ENCODE results near the gene CD300E.

CD300E gene

DNA sequence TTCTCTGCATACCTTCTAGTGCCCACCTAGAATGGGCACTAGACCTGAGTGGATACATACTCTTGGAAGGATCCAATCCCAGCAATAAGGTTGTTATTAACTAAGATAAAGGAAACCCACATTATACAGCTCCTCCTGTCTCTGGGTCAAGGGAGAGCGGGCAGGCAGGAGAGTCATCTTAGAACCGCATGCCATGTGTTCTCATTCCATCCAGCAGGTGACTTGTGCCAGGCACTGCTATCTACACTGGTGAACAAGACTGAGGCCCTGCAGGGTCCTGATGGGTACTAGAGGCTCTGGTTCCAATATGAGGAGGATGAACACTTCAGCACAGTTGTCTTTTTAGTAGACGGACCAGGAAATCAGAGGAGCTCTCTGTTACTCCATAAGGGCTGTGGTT lies 50.4 kb downstream of the CD300E start:
- TF ChIP-seq, protein P1, sequence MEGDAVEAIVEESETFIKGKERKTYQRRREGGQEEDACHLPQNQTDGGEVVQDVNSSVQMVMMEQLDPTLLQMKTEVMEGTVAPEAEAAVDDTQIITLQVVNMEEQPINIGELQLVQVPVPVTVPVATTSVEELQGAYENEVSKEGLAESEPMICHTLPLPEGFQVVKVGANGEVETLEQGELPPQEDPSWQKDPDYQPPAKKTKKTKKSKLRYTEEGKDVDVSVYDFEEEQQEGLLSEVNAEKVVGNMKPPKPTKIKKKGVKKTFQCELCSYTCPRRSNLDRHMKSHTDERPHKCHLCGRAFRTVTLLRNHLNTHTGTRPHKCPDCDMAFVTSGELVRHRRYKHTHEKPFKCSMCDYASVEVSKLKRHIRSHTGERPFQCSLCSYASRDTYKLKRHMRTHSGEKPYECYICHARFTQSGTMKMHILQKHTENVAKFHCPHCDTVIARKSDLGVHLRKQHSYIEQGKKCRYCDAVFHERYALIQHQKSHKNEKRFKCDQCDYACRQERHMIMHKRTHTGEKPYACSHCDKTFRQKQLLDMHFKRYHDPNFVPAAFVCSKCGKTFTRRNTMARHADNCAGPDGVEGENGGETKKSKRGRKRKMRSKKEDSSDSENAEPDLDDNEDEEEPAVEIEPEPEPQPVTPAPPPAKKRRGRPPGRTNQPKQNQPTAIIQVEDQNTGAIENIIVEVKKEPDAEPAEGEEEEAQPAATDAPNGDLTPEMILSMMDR (IDR thresholded peaks at IDR 0.05; ENCODE audit: extremely low read depth, missing control alignments): no peak
- no peak for DNase-seq (ENCODE audit: low spot score)

DNA sequence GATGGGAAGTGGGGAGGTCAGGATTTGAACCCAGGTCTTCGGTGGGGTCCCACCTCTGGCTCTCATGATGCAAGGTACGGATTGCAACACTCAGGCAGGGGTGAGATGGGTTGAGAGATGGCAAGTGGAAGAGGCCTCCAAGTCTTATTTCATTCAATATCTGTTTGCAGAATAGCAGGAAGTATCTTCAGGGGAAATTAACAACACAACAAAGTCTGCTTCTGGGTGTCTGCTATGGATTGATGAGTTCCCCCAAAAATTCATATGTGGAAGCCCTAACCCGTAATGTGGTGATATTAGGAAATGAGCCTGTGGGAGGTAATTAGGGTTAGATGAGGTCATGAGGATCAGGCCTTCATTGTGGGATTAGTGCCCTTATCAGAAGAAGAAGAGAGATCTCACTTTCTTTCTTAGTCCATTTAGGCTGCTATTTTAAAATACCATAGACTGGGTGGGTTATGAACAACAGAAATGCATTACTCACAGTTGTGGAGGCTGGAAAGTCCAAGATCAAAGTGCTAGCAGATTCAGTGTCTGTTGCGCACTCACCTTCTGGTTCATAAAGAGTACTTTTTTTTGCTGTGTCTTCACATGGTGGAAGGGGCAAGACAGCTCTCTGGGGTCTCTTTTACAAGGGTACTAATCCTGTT lies 51.8 kb downstream of the CD300E start:
- TF ChIP-seq, protein P1 (IDR thresholded peaks at IDR 0.05; ENCODE audit: extremely low read depth, missing control alignments): no peak

DNA sequence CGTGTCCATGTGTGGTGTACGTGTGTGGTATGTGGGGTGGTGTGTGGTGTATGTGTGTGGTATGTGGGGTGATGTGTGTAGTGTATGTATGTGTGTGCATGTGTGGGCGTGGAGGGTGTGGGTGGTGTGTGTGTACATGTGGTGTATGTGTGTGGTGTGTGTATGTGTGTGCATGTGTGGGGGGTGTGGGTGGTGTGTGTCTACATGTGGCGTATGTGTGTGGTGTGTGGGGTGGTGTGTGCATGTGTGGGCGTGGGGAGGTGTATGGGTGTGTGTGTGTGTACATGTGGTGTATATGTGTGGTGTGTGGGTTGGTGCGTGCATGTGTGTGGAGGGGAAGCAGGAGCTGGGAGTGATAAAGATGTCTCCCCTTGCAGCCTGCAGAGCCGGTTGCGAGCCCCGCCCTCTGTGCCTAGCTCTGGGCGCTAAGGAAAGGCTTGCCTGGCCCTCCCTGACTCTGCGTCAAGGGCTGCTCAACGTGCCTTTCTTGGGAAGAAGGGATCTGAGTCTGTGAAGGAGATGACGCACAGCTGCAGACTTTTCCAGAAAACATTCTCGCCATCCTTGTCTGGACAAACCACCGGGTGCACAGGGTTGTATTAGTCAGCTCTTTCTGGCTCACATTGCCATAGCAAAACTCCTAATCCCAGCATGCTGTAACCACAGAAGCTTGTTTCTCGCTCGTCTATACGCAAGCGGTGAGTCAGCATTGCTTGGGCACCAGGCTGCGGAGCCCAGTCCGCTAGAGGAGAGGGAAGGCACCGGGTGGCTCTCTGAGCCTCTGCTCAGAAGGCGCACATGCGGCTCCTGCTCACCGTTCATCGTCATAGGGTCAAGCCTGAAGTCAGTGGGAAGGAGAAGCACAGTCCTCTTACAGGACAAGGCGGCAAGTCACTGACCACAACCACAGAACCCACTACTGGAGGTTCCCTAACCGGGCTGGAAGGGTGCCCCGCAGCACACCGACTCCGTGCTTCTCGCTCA lies 54.2 kb downstream of the CD300E start:
- TF ChIP-seq, protein P1 (IDR thresholded peaks at IDR 0.05; ENCODE audit: extremely low read depth, missing control alignments): no peak
- DNase-seq (ENCODE audit: low spot score): no peak

More for the DNA sequence above, 51.8 kb downstream of the CD300E start:
- no peak for DNase-seq (ENCODE audit: low spot score)

DNA sequence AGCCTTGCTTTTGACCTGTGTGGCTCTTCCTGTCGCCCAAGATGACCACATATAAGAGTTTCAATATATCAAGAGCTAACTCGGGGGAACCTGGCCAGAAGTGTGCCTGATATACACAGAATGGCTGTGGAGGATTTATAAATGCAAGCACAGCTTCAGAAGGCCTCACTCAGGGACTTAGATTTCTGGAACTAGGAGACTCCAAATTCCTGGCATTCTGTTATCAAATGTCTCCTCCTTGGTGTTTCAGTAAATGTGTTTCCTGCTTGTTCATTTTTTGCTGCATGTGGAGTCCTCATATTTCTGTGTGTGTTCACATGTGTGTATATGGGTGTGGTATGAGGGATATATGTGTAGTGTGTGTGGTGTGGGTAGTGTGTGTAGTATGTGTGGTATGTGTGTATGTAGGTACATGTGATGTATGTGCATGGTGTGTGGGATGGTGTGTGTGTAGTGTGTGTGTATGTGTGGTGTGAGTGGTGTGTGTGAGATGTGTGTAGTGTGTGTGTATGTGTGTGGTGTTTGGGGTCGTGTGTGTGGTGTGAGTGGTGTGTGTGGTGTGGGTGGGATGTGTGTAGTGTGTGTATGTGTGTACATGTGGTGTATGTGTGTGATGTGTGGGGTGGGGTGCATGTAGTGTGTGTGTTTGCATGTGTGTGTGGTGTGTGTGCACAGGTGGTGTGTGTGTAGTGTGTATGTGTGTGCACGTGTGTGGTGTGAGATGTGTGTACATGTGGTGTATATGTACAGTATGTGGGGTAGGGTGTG lies 55.2 kb downstream of the CD300E start:
- TF ChIP-seq, protein P1 (IDR thresholded peaks at IDR 0.05; ENCODE audit: extremely low read depth, missing control alignments): no peak

GRCh38 chr17:74567397-74567796 lies 56.1 kb downstream of the CD300E start, which contains the start of gene CD300H:
CD300H (minus strand) TSS chr17:74567509.
- TF ChIP-seq, protein P1 (IDR thresholded peaks at IDR 0.05; ENCODE audit: extremely low read depth, missing control alignments): no peak

More for the DNA sequence above, 55.2 kb downstream of the CD300E start:
- no peak for DNase-seq (ENCODE audit: low spot score)

GRCh38 chr17:74566132-74566753 lies 57.3 kb downstream of the CD300E start:
- TF ChIP-seq, protein P1 (IDR thresholded peaks at IDR 0.05; ENCODE audit: extremely low read depth, missing control alignments): peak; percentile 70
- DNase-seq (ENCODE audit: low spot score): peak; percentile 41

More at GRCh38 chr17:74567397-74567796, 56.1 kb downstream of the CD300E start, which contains the start of gene CD300H:
- no peak for DNase-seq (ENCODE audit: low spot score)
